ENCODE results near the gene SLC16A3.

Gene SLC16A3

GRCh38 chr17:82248815-82249674 lies 20.2 kb downstream of the SLC16A3 start:
- Histone ChIP-seq H3K27me3 (ENCODE audit: low read depth, low read length) (no peaks in the 10 kb centered on the region), H3K9me3 (ENCODE audit: insufficient read depth, low read length) (no peaks in the 10 kb centered on the region), H3K4me1 (ENCODE audit: low read length) (no peaks in the 10 kb centered on the region), H4K20me1 (ENCODE audit: insufficient read depth, low read length) (0 out of 2 replicates have a peak, but pooled peaks cover 13% of the 10 kb centered on the region), H2AFZ (ENCODE audit: low read depth, low read length) (no peak overlapping the region), H3K36me3 (replicated peaks; ENCODE audit: low read depth, low read length) (peaks cover 70% of the 10 kb centered on the region), H3K79me2 (ENCODE audit: low read length) (peaks cover 9% of the 10 kb centered on the region; the same call in 1 of the 2 replicates), H3K4me2 (ENCODE audit: low read length) (no peak overlapping the region), H3K4me3 (ENCODE audit: low read length) (no peak overlapping the region), H3K9ac (ENCODE audit: low read length) (no peak overlapping the region), H3K27ac (ENCODE audit: low read length) (no peak overlapping the region)
- no peak for TF ChIP-seq CTCF (IDR thresholded peaks at IDR 0.05; ENCODE audit: low read depth, low read length)
- TF ChIP-seq EZH2phosphoT487 (IDR thresholded peaks at IDR 0.05; ENCODE audit: low read depth): no peak

GRCh38 chr17:82249896-82250581 lies 21.2 kb downstream of the SLC16A3 start:
- no peak overlapping the region for H3K27ac ChIP-seq (ENCODE audit: low read length)
- TF ChIP-seq EZH2phosphoT487 (IDR thresholded peaks at IDR 0.05; ENCODE audit: low read depth) (no peak), CTCF (IDR thresholded peaks at IDR 0.05; ENCODE audit: low read depth, low read length) (no peak)
- H3K36me3 ChIP-seq (replicated peaks; ENCODE audit: low read depth, low read length): peaks cover 62% of the 10 kb centered on the region
- H3K4me2 ChIP-seq (ENCODE audit: low read length): no peak overlapping the region
- H3K9ac ChIP-seq (ENCODE audit: low read length): no peak overlapping the region
- H3K9me3 ChIP-seq (ENCODE audit: insufficient read depth, low read length): no peaks in the 10 kb centered on the region
- H2AFZ ChIP-seq (ENCODE audit: low read depth, low read length): no peak overlapping the region
- no peaks in the 10 kb centered on the region for H3K27me3 ChIP-seq (ENCODE audit: low read depth, low read length)
- H3K4me1 ChIP-seq (ENCODE audit: low read length): no peaks in the 10 kb centered on the region
- H3K79me2 ChIP-seq (ENCODE audit: low read length): peaks cover 9% of the 10 kb centered on the region; the same call in 1 of the 2 replicates
- no peak overlapping the region for H3K4me3 ChIP-seq (ENCODE audit: low read length)
- 0 out of 2 replicates have a peak, but pooled peaks cover 12% of the 10 kb centered on the region for H4K20me1 ChIP-seq (ENCODE audit: insufficient read depth, low read length)

GRCh38 chr17:82250868-82251500 lies 22.1 kb downstream of the SLC16A3 start:
- Histone ChIP-seq H3K79me2 (ENCODE audit: low read length) (peaks cover 15% of the 10 kb centered on the region; the same call in 1 of the 2 replicates), H3K27ac (ENCODE audit: low read length) (no peak overlapping the region), H2AFZ (ENCODE audit: low read depth, low read length) (no peak overlapping the region), H4K20me1 (ENCODE audit: insufficient read depth, low read length) (0 out of 2 replicates have a peak, but pooled peaks cover 12% of the 10 kb centered on the region), H3K9me3 (ENCODE audit: insufficient read depth, low read length) (no peaks in the 10 kb centered on the region), H3K4me3 (ENCODE audit: low read length) (no peak overlapping the region), H3K4me1 (ENCODE audit: low read length) (no peaks in the 10 kb centered on the region), H3K27me3 (ENCODE audit: low read depth, low read length) (no peaks in the 10 kb centered on the region), H3K36me3 (replicated peaks; ENCODE audit: low read depth, low read length) (peaks cover 64% of the 10 kb centered on the region), H3K9ac (ENCODE audit: low read length) (no peak overlapping the region), H3K4me2 (ENCODE audit: low read length) (no peak overlapping the region)
- no peak for TF ChIP-seq EZH2phosphoT487 (IDR thresholded peaks at IDR 0.05; ENCODE audit: low read depth)
- TF ChIP-seq CTCF (IDR thresholded peaks at IDR 0.05; ENCODE audit: low read depth, low read length): no peak

All from OCI-LY3 (cell line).